NCI-H748 (cell line): ENCODE data around the gene CCDC60.

ENCODE experiments used
- DNase-seq: peaks from one replicate; lab custom pipeline; 2025; ENCODE audit not compliant: unreplicated experiment; lab: John Stamatoyannopoulos, UW

The CCDC60 gene

DNA sequence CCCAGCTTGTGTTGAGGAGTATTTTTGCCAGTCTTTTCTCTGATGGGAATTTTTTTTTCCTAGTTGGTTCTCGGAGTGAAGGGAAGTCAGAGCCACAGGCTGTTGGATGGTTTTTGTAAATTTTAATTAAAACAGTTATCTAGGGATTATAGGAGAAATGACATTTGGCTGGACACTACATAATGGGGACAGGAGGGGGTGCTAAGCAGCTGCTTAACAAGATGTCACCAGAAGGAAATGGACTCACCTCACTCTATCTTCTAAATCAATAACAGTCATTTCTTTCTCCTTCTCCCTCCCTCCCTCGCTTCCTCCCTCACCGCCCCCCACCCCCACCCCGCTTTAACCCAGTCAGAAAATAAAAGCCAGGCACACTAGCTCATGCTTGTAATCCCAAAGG lies 165.7 kb downstream of the CCDC60 start:
- no peak for DNase-seq

DNA sequence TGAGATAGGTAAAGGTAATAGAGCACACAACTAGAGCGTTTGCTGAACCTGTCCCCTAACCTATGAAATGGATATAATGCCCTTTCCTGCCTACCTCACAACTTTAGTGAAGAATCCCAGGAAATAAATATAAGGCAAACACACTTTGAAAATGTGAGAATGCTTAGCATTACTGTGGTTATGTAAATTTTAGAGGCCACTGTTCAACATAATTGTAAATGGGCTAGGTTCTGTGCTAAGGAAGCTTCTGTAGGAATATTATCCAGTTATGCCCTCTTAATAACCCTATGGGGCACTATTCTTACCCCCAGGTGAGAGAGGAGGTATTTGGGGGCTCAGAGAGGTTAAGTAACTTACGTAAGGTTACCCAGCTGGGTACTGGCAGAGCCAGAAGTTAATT lies 166.5 kb downstream of the CCDC60 start:
- no peak for DNase-seq

GRCh38 chr12:119505001-119505400 lies 170.5 kb downstream of the CCDC60 start:
- DNase-seq: no peak

DNA sequence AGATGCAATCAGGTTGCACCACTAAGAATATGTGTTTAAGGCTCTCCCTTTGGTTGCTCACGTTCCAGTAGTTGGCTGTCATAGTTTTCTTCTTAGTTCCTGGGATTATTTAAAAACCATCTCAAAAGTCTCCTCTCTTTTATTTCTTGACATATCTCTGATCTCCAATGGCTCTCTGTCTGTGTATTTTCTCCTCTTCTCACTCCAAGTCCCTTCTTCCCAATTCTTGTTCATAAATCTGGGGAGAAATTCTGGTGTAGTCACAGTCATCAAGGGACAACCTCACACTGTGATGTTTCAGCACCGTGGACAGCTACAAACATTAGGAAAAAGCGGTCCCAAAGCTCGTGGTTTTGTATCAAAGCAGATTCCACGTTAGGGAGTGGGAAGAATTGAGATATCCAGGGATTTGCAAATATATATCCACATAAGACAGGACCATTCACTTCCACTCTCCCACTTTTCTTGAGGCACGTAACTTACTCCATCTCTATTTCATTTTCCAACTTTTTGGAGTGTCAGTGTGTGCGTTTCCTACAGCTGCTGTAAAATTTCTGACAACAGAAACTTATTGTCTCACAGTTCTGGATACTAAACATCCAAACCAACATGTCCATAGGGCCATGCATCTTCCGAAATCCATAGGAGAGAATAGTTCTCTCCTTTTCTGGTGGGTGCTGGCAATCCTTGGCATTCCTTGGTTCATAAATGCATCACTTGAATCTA lies 178.4 kb downstream of the CCDC60 start:
- DNase-seq: no peak

GRCh38 chr12:119528241-119528640 lies 193.7 kb downstream of the CCDC60 start:
- no peak for DNase-seq

GRCh38 chr12:119540476-119540875 lies 205.9 kb downstream of the CCDC60 start:
- no peak for DNase-seq

DNA sequence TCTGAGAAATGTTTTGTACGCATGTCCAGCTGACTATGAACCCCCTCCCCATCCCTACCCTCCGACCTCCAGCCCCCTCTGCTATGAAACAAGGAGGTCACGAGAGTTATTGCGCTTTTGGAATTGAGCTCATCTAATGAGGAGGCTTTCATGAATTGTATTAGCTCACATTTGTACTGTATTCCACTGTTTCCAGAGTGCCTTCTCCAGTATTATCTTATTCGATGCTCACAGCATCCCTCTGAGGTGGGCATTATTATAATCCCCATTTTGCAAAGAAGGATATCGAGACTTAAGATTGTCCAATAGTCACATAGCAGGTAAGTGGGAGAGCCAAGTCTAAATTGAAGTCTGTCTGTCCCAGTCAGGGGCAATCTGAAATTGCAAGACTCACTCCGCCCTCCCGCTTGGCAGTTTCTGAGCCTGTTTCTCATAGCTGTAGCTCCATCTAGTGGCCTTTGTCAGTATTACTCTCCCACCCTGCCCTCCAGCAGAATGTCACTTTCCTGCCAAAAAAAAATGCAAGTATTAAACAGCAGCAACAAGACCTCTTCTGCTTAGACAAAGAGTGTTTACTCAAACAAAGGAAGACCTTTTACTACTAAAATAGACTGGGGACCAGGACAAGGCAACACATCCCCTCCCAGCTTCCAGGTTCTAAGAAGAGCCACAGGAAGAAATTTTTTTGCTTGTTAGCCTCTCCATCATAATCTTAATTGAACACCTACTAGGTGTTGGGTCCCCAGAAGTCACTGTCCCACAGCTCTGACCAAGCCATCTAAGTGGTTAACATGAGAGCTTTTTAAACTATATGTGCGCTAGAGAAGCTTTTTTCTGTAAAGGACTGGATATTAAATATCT lies 210.5 kb downstream of the CCDC60 start:
- DNase-seq: peak; percentile 88

DNA sequence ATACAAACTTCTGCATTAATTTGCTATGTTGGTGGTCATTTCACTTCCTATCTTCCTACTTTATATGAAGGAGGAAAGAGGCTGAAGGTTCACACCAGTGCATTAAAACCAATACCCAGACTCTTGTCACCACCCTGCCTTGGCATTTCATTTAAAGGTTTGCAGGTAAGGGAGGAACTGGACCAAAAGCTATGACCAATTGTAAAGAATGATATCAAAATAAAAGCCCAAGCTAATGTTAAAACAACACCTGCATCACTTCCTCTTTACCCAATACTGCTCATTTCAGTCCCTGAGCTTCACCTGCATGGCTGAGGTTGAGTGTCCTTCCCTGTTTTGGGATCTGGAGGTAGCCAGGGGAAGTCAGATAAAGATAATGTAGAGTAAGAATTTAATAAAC lies 211.8 kb downstream of the CCDC60 start:
- no peak for DNase-seq

GRCh38 chr12:119547001-119547400 lies 212.5 kb downstream of the CCDC60 start:
- DNase-seq: no peak

GRCh38 chr12:119556854-119557253 lies 222.3 kb downstream of the CCDC60 start:
- no peak for DNase-seq

DNA sequence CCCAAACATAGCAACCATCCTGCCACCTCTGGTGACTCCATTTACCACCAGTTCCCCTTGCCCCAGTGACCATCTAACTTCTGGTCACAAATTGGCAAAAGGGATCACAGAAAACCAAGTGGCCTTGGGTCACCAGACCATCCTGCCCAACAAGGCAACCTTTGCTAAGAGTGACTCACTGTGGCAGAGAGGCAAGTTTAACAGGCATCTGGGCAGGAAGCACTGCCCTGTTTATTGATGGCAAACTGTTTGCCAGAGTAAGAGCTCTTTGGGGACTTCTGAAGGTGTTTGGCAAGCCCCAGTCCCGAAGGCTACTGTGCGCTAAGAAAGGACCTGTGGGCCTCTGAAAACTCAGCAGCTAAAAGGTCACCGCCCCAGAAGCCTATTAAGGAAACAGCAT lies 230.9 kb downstream of the CCDC60 start:
- DNase-seq: no peak

DNA sequence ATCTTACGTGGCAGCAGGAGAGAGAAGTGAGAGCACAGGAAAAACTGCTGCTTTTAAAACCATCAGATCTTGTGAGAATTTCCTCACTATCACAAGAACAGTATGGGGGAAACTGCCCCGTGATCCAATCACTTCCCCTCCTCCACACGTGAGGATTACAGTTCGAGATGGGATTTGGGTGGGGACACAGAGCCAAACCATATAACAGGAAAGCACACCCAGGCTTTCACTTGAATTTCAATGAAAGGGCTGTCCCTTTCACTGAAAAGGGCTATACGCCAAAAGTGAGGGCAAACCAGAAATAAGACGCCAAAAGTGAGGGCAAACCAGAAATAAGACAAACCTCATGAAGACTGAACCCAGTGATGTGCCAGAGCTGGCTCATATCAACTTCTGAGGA lies 236.2 kb downstream of the CCDC60 start:
- DNase-seq: no peak

- DNase-seq: no peak
Observed at GRCh38 chr12:119573086-119573485, 238.6 kb downstream of the CCDC60 start.

- DNase-seq: no peak
Observed at GRCh38 chr12:119574255-119574654, 239.7 kb downstream of the CCDC60 start.

- no peak for DNase-seq
Observed at GRCh38 chr12:119576118-119576810, 241.7 kb downstream of the CCDC60 start.

DNA sequence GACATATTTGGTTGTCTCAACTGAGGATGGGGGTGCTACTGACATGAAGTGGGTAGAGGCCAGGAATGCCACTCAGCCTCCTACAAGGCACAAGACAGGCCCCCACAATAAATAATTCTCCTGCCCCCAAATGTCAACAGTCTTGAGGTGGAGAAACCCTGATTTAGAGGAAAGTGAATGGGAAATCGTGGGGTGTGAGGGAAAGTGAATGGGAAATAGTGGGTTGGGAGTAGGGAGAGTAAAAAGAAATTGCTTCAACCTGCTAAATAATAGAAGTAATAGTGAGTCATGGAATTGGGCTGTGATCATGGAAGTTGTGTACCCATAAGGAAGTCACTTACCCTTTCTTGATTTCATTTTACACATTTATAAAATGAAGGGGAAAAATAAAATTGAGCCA lies 242.4 kb downstream of the CCDC60 start:
- DNase-seq: no peak

- no peak for DNase-seq
Observed at GRCh38 chr12:119578112-119578511, 243.6 kb downstream of the CCDC60 start.

DNA sequence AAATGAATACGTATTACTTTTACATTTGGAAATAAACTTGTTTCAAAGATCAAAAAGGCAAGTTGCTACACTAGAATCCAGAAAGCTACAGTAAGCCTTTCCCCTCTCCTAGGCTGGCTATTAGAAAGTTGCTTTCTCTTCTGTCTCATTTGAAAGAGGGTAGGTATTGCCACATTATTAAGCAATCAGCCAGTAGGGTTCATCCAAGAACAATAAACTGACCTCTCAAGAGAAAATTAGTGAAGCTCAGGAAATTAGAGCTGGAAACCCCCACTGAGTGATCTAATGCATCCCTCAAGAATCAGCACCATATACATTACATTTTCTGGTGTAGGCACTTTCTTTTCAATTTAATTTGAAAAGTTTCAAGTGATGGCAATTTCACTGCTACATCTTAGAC lies 254.6 kb downstream of the CCDC60 start:
- DNase-seq: peak; percentile 50

- DNase-seq: no peak
Observed at GRCh38 chr12:119589634-119590033, 255.1 kb downstream of the CCDC60 start.
